PC-9 (cell line): ENCODE measurements around the gene GLIPR1.

Experiments used
- EZH2 ChIP-seq: fragments of 200-600 bp; sonication (generic); IDR thresholded peaks from 2 replicates; pipeline ENCODE4 v1.8.0; 2017; ENCODE audit warnings: antibody characterized with exemption, low read depth
- TF ChIP-seq, protein P1 (sequence below): fragments of 200-600 bp; sonication (generic); conservative IDR thresholded peaks from 2 replicates; pipeline ENCODE4 v1.6.1; 2017; ENCODE audit warnings: mixed run types, antibody characterized with exemption, mild to moderate bottlenecking, moderate library complexity

DNA sequence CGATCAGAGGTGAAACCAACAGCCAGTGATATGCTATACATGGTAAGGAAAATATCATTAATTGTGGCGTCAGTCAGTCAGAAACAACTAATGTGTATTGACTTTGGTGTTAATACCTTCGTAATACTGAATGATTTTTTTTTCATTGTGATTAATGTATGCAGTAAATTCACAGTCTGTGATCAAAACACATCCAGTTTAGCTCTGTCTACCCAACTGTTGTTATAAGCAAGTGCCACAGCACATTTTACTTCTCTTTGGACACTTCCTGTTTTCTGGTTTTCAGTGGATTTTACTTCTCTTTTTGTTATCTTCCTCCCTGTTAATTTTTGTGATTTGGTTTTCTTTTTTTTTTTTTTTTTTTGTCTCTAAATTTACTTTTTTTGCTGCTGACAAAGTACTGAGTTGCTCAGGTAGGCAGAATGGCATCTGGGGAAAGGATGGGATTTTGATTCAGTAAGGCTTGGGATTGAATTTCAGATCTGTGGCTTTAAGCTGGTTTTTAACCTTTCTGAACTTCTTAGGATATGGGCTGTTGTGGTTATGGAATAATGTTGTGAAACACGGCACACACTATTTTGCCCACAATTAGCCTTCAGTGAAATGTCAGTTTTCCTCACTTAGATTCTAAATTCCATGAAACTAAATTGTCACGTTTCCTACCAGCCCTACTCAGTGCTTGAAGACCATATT lies 604 bp downstream of the GLIPR1 start:
- TF ChIP-seq, protein P1, sequence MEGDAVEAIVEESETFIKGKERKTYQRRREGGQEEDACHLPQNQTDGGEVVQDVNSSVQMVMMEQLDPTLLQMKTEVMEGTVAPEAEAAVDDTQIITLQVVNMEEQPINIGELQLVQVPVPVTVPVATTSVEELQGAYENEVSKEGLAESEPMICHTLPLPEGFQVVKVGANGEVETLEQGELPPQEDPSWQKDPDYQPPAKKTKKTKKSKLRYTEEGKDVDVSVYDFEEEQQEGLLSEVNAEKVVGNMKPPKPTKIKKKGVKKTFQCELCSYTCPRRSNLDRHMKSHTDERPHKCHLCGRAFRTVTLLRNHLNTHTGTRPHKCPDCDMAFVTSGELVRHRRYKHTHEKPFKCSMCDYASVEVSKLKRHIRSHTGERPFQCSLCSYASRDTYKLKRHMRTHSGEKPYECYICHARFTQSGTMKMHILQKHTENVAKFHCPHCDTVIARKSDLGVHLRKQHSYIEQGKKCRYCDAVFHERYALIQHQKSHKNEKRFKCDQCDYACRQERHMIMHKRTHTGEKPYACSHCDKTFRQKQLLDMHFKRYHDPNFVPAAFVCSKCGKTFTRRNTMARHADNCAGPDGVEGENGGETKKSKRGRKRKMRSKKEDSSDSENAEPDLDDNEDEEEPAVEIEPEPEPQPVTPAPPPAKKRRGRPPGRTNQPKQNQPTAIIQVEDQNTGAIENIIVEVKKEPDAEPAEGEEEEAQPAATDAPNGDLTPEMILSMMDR, result no peak
- TF ChIP-seq EZH2, result no peak
